Measurements from ENCODE around the gene ROCK2. TPM values are rescaled to one million over a fixed set of nuclear protein-coding genes. Genes with fewer than 3 reads are reported as not detected.

ROCK2 gene
- total RNA-seq, 3 donors from 2014 or later (not counting 1 experiment from before 2014, with no cell fraction given) = 19.9 to 28.2 (median 21.9) TPM

DNA sequence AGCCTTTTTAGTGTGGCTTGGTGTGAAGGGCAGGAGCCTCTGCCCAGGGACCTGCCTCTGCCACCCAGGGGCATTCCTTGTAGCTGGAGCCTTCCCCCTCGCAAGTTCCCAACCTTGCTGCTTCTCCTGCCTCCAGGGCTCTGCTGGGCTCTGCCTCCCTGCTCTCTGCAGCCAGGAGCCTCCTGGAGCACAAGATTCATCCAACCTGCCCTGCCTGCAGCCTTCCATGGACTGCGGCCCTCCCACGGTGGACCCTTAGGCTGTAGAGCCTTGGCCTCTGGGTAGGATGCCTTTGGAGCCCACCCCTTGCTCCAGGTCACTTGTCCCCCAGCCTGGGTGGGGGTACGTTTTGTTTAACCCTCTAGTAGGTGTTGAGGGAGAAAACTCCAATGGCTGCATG, 186.7 kb downstream of the ROCK2 start:
- no peaks in the 10 kb centered on the region for H3K9me3 Mint-ChIP-seq
- H3K27me3 Mint-ChIP-seq (ENCODE audit: low read depth in 2 of 2) = no peaks in the 10 kb centered on the region
- no peak for ATAC-seq

GRCh38 chr2:11157296-11157695, 187.1 kb downstream of the ROCK2 start:
- no peaks in the 10 kb centered on the region for H3K9me3 ChIP-seq (ENCODE audit: control insufficient read depth, insufficient read depth, low read length)
- 95% methylated on average over 6 of the region's 6 CpGs for WGBS (ENCODE audit: insufficient coverage)
- ATAC-seq (no peak), DNase-seq (no peak)
- H3K4me3 ChIP-seq (ENCODE audit: low read length) = no peak overlapping the region
- no peaks in the 10 kb centered on the region for H3K27me3 ChIP-seq (ENCODE audit: control insufficient read depth, insufficient read depth, low read length)
- Mint-ChIP-seq H3K27ac (no peak overlapping the region), H3K27me3 (ENCODE audit: low read depth in 2 of 2) (no peaks in the 10 kb centered on the region), H3K9me3 (no peaks in the 10 kb centered on the region), H3K4me1 (peaks cover 19 to 44% of the 10 kb centered on the region in 2 donors), H3K36me3 (no peaks in the 10 kb centered on the region), H3K4me3 (peak overlapping the region; percentile 53)
- intact Hi-C loops (cut with micrococcal nuclease) = loop anchor here (5.0 to 10.0 kb wide), 2 partner anchors 188 to 310 kb away; partner anchors contain the start of genes E2F6 and ROCK2
- no peaks in the 10 kb centered on the region for H3K36me3 ChIP-seq (ENCODE audit: control insufficient read depth, insufficient read depth, low read length)
- H3K27ac ChIP-seq (ENCODE audit: low read length) = no peak overlapping the region
- H3K4me1 ChIP-seq (ENCODE audit: control insufficient read depth, insufficient read depth, low read length) = peaks cover 45% of the 10 kb centered on the region
- TF ChIP-seq, protein P1, sequence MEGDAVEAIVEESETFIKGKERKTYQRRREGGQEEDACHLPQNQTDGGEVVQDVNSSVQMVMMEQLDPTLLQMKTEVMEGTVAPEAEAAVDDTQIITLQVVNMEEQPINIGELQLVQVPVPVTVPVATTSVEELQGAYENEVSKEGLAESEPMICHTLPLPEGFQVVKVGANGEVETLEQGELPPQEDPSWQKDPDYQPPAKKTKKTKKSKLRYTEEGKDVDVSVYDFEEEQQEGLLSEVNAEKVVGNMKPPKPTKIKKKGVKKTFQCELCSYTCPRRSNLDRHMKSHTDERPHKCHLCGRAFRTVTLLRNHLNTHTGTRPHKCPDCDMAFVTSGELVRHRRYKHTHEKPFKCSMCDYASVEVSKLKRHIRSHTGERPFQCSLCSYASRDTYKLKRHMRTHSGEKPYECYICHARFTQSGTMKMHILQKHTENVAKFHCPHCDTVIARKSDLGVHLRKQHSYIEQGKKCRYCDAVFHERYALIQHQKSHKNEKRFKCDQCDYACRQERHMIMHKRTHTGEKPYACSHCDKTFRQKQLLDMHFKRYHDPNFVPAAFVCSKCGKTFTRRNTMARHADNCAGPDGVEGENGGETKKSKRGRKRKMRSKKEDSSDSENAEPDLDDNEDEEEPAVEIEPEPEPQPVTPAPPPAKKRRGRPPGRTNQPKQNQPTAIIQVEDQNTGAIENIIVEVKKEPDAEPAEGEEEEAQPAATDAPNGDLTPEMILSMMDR (IDR thresholded peaks at IDR 0.05) = no peak

More for the DNA sequence above, 186.7 kb downstream of the ROCK2 start:
- H3K9me3 ChIP-seq (ENCODE audit: control insufficient read depth, insufficient read depth, low read length) = no peaks in the 10 kb centered on the region
- no peak for DNase-seq
- H3K27ac ChIP-seq (ENCODE audit: low read length) = no peak overlapping the region
- H3K4me3 ChIP-seq (ENCODE audit: low read length) = no peak overlapping the region
- intact Hi-C loops (cut with micrococcal nuclease) = loop anchor here (5.0 to 10.0 kb wide), 2 partner anchors 187 to 310 kb away; partner anchors contain the start of genes E2F6 and ROCK2
- Mint-ChIP-seq H3K27ac (no peak overlapping the region), H3K4me3 (no peak overlapping the region), H3K36me3 (no peaks in the 10 kb centered on the region), H3K4me1 (peaks cover 19 to 44% of the 10 kb centered on the region in 2 donors)
- TF ChIP-seq, protein P1 (IDR thresholded peaks at IDR 0.05) = no peak
- H3K36me3 ChIP-seq (ENCODE audit: control insufficient read depth, insufficient read depth, low read length) = no peaks in the 10 kb centered on the region
- WGBS (ENCODE audit: insufficient coverage) = 96% methylated on average over 4 of the region's 4 CpGs
- H3K27me3 ChIP-seq (ENCODE audit: control insufficient read depth, insufficient read depth, low read length) = no peaks in the 10 kb centered on the region
- peaks cover 45% of the 10 kb centered on the region for H3K4me1 ChIP-seq (ENCODE audit: control insufficient read depth, insufficient read depth, low read length)

- no peak overlapping the region for H3K4me3 ChIP-seq (ENCODE audit: low read length)
- intact Hi-C loops (cut with micrococcal nuclease) = loop anchor here (5.0 to 10.0 kb wide), 2 partner anchors 188 to 311 kb away; partner anchors contain the start of genes E2F6 and ROCK2
- Mint-ChIP-seq H3K27ac (peak overlapping the region; percentile 59 to 86), H3K4me3 (peak overlapping the region; percentile 86), H3K9me3 (no peaks in the 10 kb centered on the region), H3K27me3 (ENCODE audit: low read depth in 2 of 2) (no peaks in the 10 kb centered on the region), H3K4me1 (peaks cover 19 to 38% of the 10 kb centered on the region in 2 donors), H3K36me3 (no peaks in the 10 kb centered on the region)
- H3K9me3 ChIP-seq (ENCODE audit: control insufficient read depth, insufficient read depth, low read length) = no peaks in the 10 kb centered on the region
- TF ChIP-seq, protein P1 (IDR thresholded peaks at IDR 0.05) = no peak
- peaks cover 39% of the 10 kb centered on the region for H3K4me1 ChIP-seq (ENCODE audit: control insufficient read depth, insufficient read depth, low read length)
- no peaks in the 10 kb centered on the region for H3K36me3 ChIP-seq (ENCODE audit: control insufficient read depth, insufficient read depth, low read length)
- H3K27me3 ChIP-seq (ENCODE audit: control insufficient read depth, insufficient read depth, low read length) = no peaks in the 10 kb centered on the region
- ATAC-seq (no peak), DNase-seq (no peak)
- WGBS (ENCODE audit: insufficient coverage) = 98% methylated on average over 12 of the region's 13 CpGs
- H3K27ac ChIP-seq (ENCODE audit: low read length) = no peak overlapping the region
Observed at GRCh38 chr2:11156396-11157075, 187.9 kb downstream of the ROCK2 start.
